Progenitor cell of endocrine pancreas (in vitro differentiated cells): ENCODE measurements around the gene PNLIPRP3. TPM values are rescaled to one million over a fixed set of nuclear protein-coding genes. Genes with fewer than 3 reads are reported as not detected.

Experiments used
- DNase-seq: peaks from one replicate; pipeline ENCODE4 v3.0.0; 2021; ENCODE audit warnings: low spot score; ENCODE audit not compliant: unreplicated experiment
- H3K27ac Mint-ChIP-seq: 2 replicates; pipeline ENCODE4 v1.8.0; 2021; ENCODE audit warnings: mild to moderate bottlenecking, moderate library complexity, mixed read lengths
- H3K27me3 Mint-ChIP-seq: 2 replicates; pipeline ENCODE4 v1.8.0; 2021; ENCODE audit warnings: mixed read lengths
- H3K36me3 Mint-ChIP-seq: 2 replicates; pipeline ENCODE4 v1.8.0; 2022; ENCODE audit warnings: mixed read lengths; ENCODE audit not compliant: insufficient read depth
- H3K4me1 Mint-ChIP-seq: 2 replicates; pipeline ENCODE4 v1.8.0; 2021; ENCODE audit warnings: low read depth, mixed read lengths
- H3K4me3 Mint-ChIP-seq: 2 replicates; pipeline ENCODE4 v1.8.0; 2021; ENCODE audit warnings: low read depth, mild to moderate bottlenecking, moderate library complexity, mixed read lengths
- H3K9me3 Mint-ChIP-seq: 2 replicates; pipeline ENCODE4 v1.8.0; 2021; ENCODE audit warnings: low read depth, mixed read lengths
- CTCF ChIP-seq: fragments of 200-600 bp; sonication (generic); IDR thresholded peaks from one replicate; pipeline ENCODE4 v1.5.0; 2021; ENCODE audit warnings: antibody characterized with exemption, mild to moderate bottlenecking; ENCODE audit not compliant: unreplicated experiment
- total RNA-seq: library from RNA; stranded (reverse); gene quantifications from 2 replicates; pipeline ENCODE4 v1.2.1, GENCODE V29; 2021

PNLIPRP3 gene
- total RNA-seq, 1 donor from 2014 or later = not detected

DNA sequence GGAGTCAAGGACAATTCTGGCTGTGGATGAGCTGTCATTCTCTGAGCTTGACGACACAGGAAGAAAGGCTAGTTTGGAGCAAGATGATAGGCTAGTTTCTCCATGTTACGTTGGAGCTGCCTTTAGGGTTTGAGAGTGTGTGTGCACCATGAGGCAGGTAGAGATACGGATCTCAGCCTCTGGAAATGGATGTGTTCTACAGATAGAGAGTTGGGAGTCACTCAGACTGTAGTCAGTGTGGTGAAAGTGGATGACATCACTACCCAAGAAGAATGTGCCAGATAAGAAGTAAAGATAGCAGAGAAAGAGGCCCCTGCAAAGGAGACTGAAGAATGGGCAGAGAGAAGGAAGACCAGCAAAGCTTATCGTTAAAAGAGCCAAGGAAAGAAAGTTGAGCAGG lies 42.4 kb downstream of the PNLIPRP3 start:
- no peak overlapping the region for H3K4me3 Mint-ChIP-seq
- H3K27me3 Mint-ChIP-seq = no peaks in the 10 kb centered on the region
- H3K27ac Mint-ChIP-seq = no peak overlapping the region
- no peak for DNase-seq
- TF ChIP-seq CTCF = no peak
- no peaks in the 10 kb centered on the region for H3K36me3 Mint-ChIP-seq
- H3K9me3 Mint-ChIP-seq = no peaks in the 10 kb centered on the region
- H3K4me1 Mint-ChIP-seq = no peaks in the 10 kb centered on the region

DNA sequence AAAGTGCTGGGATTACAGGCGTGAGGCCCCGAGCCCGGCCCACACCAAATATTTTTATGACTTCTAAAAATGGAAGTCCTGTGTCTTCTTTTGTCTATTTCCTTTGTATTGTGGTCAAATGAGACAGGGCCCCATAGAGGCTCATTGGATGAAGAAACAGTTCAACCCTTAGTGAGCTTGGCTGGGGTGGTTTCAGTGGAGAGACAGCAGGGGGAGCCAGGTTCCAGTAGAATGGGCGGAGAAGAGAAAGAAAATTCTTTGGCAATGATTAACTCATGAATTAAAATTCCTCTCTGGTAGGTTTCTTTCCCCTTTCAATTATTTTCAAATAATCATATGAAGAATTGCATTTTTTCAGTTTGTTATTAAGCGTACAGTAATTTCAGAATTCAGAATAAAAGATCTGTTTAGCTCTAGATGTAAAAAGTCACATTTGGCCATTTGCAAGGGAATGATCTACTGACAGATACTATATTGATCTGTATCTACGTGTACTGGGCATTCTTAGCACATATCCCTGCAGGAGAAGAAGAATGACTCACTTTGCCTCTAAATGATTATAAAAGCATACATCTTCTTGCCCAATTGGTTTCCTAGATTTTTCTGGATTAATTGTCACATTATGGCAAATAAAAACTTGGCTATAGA lies 43.2 kb downstream of the PNLIPRP3 start:
- Mint-ChIP-seq H3K9me3 (no peaks in the 10 kb centered on the region), H3K36me3 (no peaks in the 10 kb centered on the region), H3K27ac (no peak overlapping the region), H3K4me1 (no peaks in the 10 kb centered on the region), H3K27me3 (no peaks in the 10 kb centered on the region), H3K4me3 (no peak overlapping the region)
- peak; percentile 49 for TF ChIP-seq CTCF
- DNase-seq = no peak

- no peak for DNase-seq
- H3K27ac Mint-ChIP-seq = no peak overlapping the region
- no peaks in the 10 kb centered on the region for H3K9me3 Mint-ChIP-seq
- no peak for TF ChIP-seq CTCF
- H3K4me1 Mint-ChIP-seq = no peaks in the 10 kb centered on the region
- H3K36me3 Mint-ChIP-seq = no peaks in the 10 kb centered on the region
- no peaks in the 10 kb centered on the region for H3K27me3 Mint-ChIP-seq
- H3K4me3 Mint-ChIP-seq = no peak overlapping the region
Measured at GRCh38 chr10:116472891-116473290, 45.2 kb downstream of the PNLIPRP3 start.

GRCh38 chr10:116475866-116476265 lies 48.2 kb downstream of the PNLIPRP3 start:
- Mint-ChIP-seq H3K4me3 (no peak overlapping the region), H3K36me3 (peaks cover 1% of the 10 kb centered on the region), H3K27ac (no peak overlapping the region), H3K4me1 (no peaks in the 10 kb centered on the region), H3K27me3 (no peaks in the 10 kb centered on the region), H3K9me3 (peaks cover 2% of the 10 kb centered on the region)
- no peak for DNase-seq
- TF ChIP-seq CTCF = no peak

- no peaks in the 10 kb centered on the region for H3K27me3 Mint-ChIP-seq
- no peak overlapping the region for H3K27ac Mint-ChIP-seq
- no peak for TF ChIP-seq CTCF
- peaks cover 6% of the 10 kb centered on the region for H3K9me3 Mint-ChIP-seq
- no peak for DNase-seq
- H3K36me3 Mint-ChIP-seq = peaks cover 1% of the 10 kb centered on the region
- H3K4me3 Mint-ChIP-seq = no peak overlapping the region
- H3K4me1 Mint-ChIP-seq = no peaks in the 10 kb centered on the region
Measured at GRCh38 chr10:116476461-116476860, 48.8 kb downstream of the PNLIPRP3 start.
